ENCODE measurements around the gene RUFY3. TPM values are rescaled to one million over a fixed set of nuclear protein-coding genes. Genes with fewer than 3 reads are reported as not detected.

RUFY3 gene
- total and polyA plus RNA-seq, 2 of the 13 experiments (the other 11 are each of a cell fraction or from before 2014, with no cell fraction given): 17.9 to 25.3 TPM

DNA sequence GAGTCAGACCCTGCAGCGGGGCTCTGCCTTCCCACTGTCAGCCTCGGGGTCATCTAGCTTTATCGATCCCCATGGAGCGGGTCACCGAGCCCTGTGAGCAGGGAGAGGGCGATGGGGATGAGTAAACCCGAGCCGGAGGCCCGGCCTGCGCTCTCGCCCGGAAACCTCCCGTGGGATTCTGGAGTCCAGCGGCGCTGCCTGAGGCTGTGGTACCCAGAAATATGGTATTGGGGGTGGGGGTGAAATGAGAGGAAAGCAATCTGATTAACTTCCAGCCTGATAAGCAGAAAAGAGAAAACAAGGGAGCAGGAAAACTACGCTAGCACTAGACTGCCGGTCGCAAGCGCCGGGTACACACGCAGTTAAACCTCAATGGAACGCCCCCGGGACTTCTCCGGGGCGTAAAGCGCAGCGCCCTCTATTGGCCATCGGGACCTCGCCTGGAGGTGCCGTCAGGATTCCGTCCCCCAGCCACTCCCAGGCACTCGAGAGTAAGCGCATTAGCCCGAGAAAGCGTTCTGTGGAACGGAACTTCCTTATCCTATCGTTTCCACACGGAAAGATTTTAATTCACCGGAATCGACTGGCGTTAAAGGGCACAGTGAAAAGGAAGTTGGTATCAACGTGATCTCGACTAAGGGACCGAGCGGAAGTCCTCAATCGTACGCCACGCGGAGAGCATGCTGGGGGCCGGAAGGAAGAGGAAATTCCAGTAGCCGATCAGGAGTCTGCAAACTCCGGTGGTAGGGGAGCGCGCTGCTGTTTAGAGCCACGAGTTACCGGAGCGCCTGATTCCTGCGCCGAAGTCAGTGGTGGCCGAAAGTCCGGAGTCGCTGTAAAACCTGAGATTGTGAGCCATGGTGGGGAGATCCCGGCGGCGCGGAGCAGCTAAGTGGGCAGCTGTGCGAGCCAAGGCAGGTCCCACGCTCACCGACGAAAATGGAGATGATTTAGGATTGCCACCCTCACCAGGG is 33.7 kb upstream of the RUFY3 start, which contains the start of gene UTP3 (continued):
- TF ChIP-seq, protein P1, sequence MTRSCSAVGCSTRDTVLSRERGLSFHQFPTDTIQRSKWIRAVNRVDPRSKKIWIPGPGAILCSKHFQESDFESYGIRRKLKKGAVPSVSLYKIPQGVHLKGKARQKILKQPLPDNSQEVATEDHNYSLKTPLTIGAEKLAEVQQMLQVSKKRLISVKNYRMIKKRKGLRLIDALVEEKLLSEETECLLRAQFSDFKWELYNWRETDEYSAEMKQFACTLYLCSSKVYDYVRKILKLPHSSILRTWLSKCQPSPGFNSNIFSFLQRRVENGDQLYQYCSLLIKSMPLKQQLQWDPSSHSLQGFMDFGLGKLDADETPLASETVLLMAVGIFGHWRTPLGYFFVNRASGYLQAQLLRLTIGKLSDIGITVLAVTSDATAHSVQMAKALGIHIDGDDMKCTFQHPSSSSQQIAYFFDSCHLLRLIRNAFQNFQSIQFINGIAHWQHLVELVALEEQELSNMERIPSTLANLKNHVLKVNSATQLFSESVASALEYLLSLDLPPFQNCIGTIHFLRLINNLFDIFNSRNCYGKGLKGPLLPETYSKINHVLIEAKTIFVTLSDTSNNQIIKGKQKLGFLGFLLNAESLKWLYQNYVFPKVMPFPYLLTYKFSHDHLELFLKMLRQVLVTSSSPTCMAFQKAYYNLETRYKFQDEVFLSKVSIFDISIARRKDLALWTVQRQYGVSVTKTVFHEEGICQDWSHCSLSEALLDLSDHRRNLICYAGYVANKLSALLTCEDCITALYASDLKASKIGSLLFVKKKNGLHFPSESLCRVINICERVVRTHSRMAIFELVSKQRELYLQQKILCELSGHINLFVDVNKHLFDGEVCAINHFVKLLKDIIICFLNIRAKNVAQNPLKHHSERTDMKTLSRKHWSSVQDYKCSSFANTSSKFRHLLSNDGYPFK (CRISPR knock-in tag; IDR thresholded peaks at IDR 0.05; ENCODE audit: borderline replicate concordance): peak; percentile 88
- TF ChIP-seq ZNF547 (CRISPR knock-in tag; IDR thresholded peaks at IDR 0.05) (no peak; the same call in 1 of the 2 replicates), SP140L (CRISPR knock-in tag; IDR thresholded peaks at IDR 0.05; ENCODE audit: borderline replicate concordance) (no peak; the same call in none of the 2 replicates), ZNF253 (CRISPR knock-in tag; IDR thresholded peaks at IDR 0.05; ENCODE audit: borderline replicate concordance) (no peak), TAF15 (IDR thresholded peaks at IDR 0.05; ENCODE audit: low read depth, low read length, poor library complexity, severe bottlenecking) (no peak), POLR2AphosphoS2 (IDR thresholded peaks at IDR 0.05; ENCODE audit: low read depth, low read length) (no peak), ZNF788 (CRISPR knock-in tag; IDR thresholded peaks at IDR 0.05; ENCODE audit: borderline replicate concordance) (peak; percentile 96; the same call in 1 of the 2 replicates), GATAD2A (CRISPR knock-in tag; IDR thresholded peaks at IDR 0.05) (peak; percentile 91), ZNF296 (CRISPR knock-in tag; conservative IDR thresholded peaks at IDR 0.05) (no peak), FOXJ3 (CRISPR knock-in tag; IDR thresholded peaks at IDR 0.05; ENCODE audit: borderline replicate concordance) (peak; percentile 70; the same call in 1 of the 2 replicates), SPEN (CRISPR knock-in tag; IDR thresholded peaks at IDR 0.05; ENCODE audit: low read depth) (peak; percentile 84), CBX2 (IDR thresholded peaks at IDR 0.05; ENCODE audit: low read depth, low read length) (no peak), CBX2 (CRISPR knock-in tag; IDR thresholded peaks at IDR 0.05; ENCODE audit: low read depth) (peak; percentile 41; the same call in 1 of the 2 replicates), POLR2G (IDR thresholded peaks at IDR 0.05; ENCODE audit: low read depth, low read length) (peak; percentile 92), RBM22 (optimal IDR thresholded peaks at IDR 0.05; ENCODE audit: low read length) (no peak), HDAC6 (IDR thresholded peaks at IDR 0.05; ENCODE audit: low read depth, low read length) (no peak), FOSL1 (CRISPR knock-in tag; IDR thresholded peaks at IDR 0.05; ENCODE audit: borderline replicate concordance) (no peak), HOXA9 (CRISPR knock-in tag; IDR thresholded peaks at IDR 0.05; ENCODE audit: borderline replicate concordance) (peak; percentile 5; the same call in 1 of the 2 replicates), FOXP1 (IDR thresholded peaks at IDR 0.05) (no peak), FOXP1 (CRISPR knock-in tag; IDR thresholded peaks at IDR 0.05) (peak; percentile 26; the same call in 1 of the 2 replicates), JARID2 (CRISPR knock-in tag; IDR thresholded peaks at IDR 0.05; ENCODE audit: insufficient replicate concordance) (no peak)
- TF ChIP-seq, protein P2, sequence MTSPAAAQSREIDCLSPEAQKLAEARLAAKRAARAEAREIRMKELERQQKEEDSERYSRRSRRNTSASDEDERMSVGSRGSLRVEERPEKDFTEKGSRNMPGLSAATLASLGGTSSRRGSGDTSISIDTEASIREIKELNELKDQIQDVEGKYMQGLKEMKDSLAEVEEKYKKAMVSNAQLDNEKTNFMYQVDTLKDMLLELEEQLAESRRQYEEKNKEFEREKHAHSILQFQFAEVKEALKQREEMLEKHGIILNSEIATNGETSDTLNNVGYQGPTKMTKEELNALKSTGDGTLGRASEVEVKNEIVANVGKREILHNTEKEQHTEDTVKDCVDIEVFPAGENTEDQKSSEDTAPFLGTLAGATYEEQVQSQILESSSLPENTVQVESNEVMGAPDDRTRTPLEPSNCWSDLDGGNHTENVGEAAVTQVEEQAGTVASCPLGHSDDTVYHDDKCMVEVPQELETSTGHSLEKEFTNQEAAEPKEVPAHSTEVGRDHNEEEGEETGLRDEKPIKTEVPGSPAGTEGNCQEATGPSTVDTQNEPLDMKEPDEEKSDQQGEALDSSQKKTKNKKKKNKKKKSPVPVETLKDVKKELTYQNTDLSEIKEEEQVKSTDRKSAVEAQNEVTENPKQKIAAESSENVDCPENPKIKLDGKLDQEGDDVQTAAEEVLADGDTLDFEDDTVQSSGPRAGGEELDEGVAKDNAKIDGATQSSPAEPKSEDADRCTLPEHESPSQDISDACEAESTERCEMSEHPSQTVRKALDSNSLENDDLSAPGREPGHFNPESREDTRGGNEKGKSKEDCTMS (CRISPR knock-in tag; conservative IDR thresholded peaks at IDR 0.05): no peak; the same call in 1 of the 2 replicates
- TF ChIP-seq, protein P3, sequence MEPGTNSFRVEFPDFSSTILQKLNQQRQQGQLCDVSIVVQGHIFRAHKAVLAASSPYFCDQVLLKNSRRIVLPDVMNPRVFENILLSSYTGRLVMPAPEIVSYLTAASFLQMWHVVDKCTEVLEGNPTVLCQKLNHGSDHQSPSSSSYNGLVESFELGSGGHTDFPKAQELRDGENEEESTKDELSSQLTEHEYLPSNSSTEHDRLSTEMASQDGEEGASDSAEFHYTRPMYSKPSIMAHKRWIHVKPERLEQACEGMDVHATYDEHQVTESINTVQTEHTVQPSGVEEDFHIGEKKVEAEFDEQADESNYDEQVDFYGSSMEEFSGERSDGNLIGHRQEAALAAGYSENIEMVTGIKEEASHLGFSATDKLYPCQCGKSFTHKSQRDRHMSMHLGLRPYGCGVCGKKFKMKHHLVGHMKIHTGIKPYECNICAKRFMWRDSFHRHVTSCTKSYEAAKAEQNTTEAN (CRISPR knock-in tag; conservative IDR thresholded peaks at IDR 0.05): peak; percentile 48; the same call in 1 of the 2 replicates
